ENCODE measurements around the gene CRTC3.

DNA sequence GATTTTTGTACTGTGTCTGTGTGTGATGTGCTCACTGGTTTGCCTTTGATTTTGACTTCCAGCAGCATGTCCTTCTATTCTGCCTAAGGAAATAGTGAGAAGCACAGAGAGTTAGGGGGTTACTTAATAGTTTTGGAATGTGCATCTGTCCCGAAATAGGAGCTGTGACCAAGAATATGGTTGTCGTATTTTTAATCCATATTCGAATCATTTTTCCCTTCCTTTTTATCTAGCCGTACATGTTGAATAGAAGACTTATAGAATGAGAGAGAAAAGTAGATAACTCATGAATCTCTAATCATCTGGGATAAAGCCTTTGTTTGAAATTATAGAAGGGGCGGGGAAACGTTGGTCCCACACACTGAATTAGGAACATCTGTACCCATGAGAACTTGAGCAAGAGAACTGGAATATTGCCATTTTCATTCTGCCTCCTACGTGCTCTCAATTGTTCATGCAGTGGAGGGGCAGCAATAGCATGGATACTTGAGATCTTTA lies 23.6 kb downstream of the CRTC3 start:
- TF ChIP-seq, protein P1, sequence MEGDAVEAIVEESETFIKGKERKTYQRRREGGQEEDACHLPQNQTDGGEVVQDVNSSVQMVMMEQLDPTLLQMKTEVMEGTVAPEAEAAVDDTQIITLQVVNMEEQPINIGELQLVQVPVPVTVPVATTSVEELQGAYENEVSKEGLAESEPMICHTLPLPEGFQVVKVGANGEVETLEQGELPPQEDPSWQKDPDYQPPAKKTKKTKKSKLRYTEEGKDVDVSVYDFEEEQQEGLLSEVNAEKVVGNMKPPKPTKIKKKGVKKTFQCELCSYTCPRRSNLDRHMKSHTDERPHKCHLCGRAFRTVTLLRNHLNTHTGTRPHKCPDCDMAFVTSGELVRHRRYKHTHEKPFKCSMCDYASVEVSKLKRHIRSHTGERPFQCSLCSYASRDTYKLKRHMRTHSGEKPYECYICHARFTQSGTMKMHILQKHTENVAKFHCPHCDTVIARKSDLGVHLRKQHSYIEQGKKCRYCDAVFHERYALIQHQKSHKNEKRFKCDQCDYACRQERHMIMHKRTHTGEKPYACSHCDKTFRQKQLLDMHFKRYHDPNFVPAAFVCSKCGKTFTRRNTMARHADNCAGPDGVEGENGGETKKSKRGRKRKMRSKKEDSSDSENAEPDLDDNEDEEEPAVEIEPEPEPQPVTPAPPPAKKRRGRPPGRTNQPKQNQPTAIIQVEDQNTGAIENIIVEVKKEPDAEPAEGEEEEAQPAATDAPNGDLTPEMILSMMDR (IDR thresholded peaks at IDR 0.05): no peak
- no peak for TF ChIP-seq POLR2A (IDR thresholded peaks at IDR 0.05)
